Measurements from ENCODE around the gene TEKT2. TPM values are rescaled to one million over a fixed set of nuclear protein-coding genes. Genes with fewer than 3 reads are reported as not detected.

Gene TEKT2
- total RNA-seq, 1 donor from 2014 or later = 0.18 TPM

DNA sequence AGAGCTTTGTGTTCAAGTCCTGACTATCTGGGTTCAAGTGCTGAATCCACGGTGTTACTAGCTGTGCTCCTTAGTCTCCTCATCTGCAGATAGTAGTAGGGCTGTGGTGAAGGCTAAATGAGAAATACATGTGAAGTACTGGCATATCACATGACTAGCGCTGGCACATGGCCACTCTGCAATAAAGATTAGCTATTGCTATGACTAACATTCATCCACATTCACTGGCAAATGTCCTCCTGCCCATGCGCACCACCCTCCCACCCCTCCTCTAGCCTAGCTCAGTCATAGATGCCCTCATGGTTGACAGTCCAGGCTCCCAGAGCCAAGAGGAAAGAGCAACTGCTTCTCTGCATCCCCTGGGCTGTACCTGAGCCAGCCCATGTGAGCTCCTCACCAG is 49.6 kb downstream of the TEKT2 start:
- no peaks in the 10 kb centered on the region for H3K27me3 Mint-ChIP-seq (ENCODE audit: low read depth)
- intact Hi-C loops (cut with micrococcal nuclease) = no loop called here
- peaks cover 7% of the 10 kb centered on the region for H3K4me1 Mint-ChIP-seq (ENCODE audit: low read depth)
- DNase-seq (ENCODE audit: low spot score) = no peak
- no peaks in the 10 kb centered on the region for H3K9me3 Mint-ChIP-seq
- no peak overlapping the region for H3K27ac Mint-ChIP-seq
- no peak overlapping the region for H3K4me3 Mint-ChIP-seq (ENCODE audit: low read depth)
- peaks cover 15% of the 10 kb centered on the region for H3K36me3 Mint-ChIP-seq (ENCODE audit: low read depth)

DNA sequence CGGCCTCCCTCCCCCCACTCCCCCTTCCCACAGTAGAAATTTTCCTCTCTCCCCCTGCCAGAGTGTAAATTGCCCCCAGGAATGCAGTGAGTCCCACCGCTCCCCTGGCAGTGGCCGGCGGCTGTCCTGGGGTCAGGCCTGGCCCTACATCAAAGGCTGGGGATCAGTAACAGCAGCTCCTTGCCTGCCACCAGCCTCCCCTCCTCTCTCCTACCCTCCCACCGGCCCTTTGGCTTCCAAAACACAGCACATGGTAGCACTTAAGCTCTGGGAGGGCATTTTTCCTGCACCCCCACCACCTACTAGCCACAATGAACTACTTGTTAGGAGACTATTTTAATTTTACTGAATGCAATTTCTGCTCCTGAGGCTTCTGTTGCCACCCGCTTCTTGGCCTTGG is 50.1 kb downstream of the TEKT2 start:
- Mint-ChIP-seq H3K36me3 (ENCODE audit: low read depth) (peaks cover 15% of the 10 kb centered on the region), H3K4me3 (ENCODE audit: low read depth) (no peak overlapping the region), H3K9me3 (no peaks in the 10 kb centered on the region), H3K4me1 (ENCODE audit: low read depth) (peaks cover 7% of the 10 kb centered on the region), H3K27ac (no peak overlapping the region), H3K27me3 (ENCODE audit: low read depth) (no peaks in the 10 kb centered on the region)
- DNase-seq (ENCODE audit: low spot score) = no peak
- intact Hi-C loops (cut with micrococcal nuclease) = loop anchor here (1.0 kb wide), 1 partner anchor 35 kb away; no protein-coding TSS in a partner anchor

DNA sequence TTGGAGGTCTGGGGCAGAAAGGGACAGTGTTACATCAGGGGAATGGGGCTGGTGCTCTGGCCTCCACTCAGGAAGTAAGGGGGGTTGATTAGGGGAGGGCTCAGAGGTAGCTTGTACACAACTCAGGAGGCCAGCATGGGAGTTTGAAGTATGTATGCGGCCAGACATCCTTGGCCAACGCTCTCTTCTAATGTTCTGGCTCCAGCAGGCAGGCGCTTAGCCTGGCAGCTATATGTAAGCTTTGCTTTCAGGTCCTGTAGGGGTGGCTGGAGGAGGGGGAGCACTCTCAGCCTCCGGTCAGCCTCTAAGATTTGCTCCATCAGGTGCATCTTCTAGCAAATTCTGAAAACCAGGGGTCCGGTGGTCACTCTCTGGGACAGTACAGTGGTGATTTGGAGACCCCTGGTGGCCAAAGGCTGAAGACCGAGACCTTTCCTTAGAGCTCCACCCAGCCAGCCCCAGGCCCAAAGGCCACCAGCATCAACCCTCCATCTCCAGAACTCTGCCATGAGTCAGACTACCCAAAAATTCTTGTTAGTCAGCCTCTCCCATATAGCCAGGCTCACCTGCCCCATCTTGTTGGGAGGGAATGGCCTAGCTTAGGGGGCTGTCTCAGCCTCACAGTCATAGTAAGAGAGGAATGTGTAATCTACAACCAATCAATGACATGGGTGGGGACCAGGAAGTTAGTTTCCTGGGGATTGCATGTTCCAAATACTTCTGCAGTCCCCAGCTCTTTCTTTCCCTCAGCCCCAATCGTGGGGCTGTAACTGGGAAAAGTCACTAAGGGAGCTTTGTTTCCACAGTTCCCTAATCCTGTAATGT is 50.8 kb downstream of the TEKT2 start:
- no peaks in the 10 kb centered on the region for H3K9me3 Mint-ChIP-seq
- H3K4me1 Mint-ChIP-seq (ENCODE audit: low read depth) = peaks cover 7% of the 10 kb centered on the region
- intact Hi-C loops (cut with micrococcal nuclease) = loop anchor here (1.0 kb wide), 1 partner anchor 35 kb away; no protein-coding TSS in a partner anchor
- H3K27me3 Mint-ChIP-seq (ENCODE audit: low read depth) = no peaks in the 10 kb centered on the region
- H3K27ac Mint-ChIP-seq = no peak overlapping the region
- peaks cover 22% of the 10 kb centered on the region for H3K36me3 Mint-ChIP-seq (ENCODE audit: low read depth)
- no peak for DNase-seq (ENCODE audit: low spot score)
- H3K4me3 Mint-ChIP-seq (ENCODE audit: low read depth) = no peak overlapping the region

DNA sequence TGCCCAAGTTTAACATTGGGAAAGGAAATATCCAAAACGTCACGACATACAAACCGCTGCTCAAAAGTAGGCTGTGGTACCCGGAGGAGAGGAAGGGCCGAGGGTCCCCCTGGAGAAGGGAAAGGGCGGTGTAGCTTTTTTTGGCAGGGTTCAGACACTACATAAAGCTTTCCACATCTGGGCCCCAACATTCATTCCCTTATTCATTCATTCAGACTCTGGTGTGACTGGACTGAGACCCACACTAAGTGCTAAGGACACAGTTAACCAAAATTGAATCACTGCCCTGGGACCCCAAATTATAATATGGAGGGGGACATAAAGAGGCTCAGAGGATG is 51.4 kb downstream of the TEKT2 start:
- H3K27ac Mint-ChIP-seq = no peak overlapping the region
- intact Hi-C loops (cut with micrococcal nuclease) = no loop called here
- H3K4me3 Mint-ChIP-seq (ENCODE audit: low read depth) = no peak overlapping the region
- no peaks in the 10 kb centered on the region for H3K27me3 Mint-ChIP-seq (ENCODE audit: low read depth)
- no peaks in the 10 kb centered on the region for H3K9me3 Mint-ChIP-seq
- H3K36me3 Mint-ChIP-seq (ENCODE audit: low read depth) = peaks cover 27% of the 10 kb centered on the region
- DNase-seq (ENCODE audit: low spot score) = no peak
- peaks cover 7% of the 10 kb centered on the region for H3K4me1 Mint-ChIP-seq (ENCODE audit: low read depth)

DNA sequence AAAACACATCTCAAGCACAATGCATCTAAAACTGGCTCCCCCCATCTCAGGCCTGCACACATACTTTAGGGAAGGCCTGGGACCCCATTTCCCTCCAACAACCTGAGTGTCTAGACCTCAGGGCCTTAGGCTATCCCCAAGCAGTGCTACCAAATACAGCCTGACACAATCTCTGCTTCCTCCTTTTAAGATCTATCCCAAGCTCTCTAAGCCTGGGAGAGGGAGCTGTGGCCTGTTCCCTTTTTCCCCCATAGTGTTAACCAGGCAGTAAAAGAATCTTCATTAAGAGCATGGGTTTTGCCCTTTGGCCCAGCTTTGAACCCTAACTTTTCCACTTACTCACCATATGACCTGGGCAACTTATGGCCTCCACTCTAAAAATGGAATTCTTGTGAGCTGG is 51.9 kb downstream of the TEKT2 start:
- no peaks in the 10 kb centered on the region for H3K9me3 Mint-ChIP-seq
- H3K4me1 Mint-ChIP-seq (ENCODE audit: low read depth) = peaks cover 10% of the 10 kb centered on the region
- H3K4me3 Mint-ChIP-seq (ENCODE audit: low read depth) = no peak overlapping the region
- peaks cover 27% of the 10 kb centered on the region for H3K36me3 Mint-ChIP-seq (ENCODE audit: low read depth)
- intact Hi-C loops (cut with micrococcal nuclease) = no loop called here
- H3K27ac Mint-ChIP-seq = no peak overlapping the region
- no peak for DNase-seq (ENCODE audit: low spot score)
- no peaks in the 10 kb centered on the region for H3K27me3 Mint-ChIP-seq (ENCODE audit: low read depth)

DNA sequence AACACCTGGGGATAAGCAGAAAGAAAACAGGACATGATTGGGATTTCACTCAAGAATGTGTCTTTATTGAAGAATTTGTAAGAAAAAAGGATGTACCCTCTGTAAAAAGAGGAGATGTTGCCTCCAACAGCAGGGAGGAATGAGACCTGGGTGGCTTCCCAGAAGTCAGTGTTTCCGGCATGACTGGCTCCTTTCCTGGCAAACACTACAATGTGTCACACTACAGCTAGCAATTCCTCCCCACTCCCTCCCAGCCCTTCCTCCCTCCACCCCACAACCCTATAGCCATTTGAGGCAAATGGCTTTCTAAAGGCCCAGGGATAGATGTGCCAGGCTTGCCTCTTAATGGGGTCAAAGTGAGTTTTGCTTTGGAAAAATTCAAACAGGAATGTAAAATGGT is 52.6 kb downstream of the TEKT2 start:
- Mint-ChIP-seq H3K36me3 (ENCODE audit: low read depth) (peaks cover 33% of the 10 kb centered on the region), H3K27me3 (ENCODE audit: low read depth) (no peaks in the 10 kb centered on the region), H3K4me1 (ENCODE audit: low read depth) (peaks cover 17% of the 10 kb centered on the region), H3K27ac (no peak overlapping the region), H3K9me3 (no peaks in the 10 kb centered on the region), H3K4me3 (ENCODE audit: low read depth) (no peak overlapping the region)
- no peak for DNase-seq (ENCODE audit: low spot score)
- intact Hi-C loops (cut with micrococcal nuclease) = no loop called here

DNA sequence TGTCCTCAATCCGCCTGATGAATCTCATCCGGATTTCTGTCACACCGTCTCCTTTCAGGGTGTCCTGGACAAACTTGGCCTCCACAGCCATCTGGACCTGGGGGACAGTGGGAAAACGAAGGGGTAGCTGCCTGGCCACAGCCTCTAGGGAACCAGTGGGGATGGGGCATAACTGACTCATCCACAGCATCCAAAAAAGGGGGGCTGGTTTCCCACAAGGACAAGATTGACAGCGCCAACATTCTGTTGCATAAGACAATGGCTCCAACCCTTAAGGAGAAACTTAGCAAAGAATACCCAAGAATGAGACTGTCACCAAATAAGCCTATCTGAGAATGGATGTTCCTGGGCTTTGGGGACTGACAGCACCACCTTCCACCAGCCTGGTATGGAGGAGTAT is 53.3 kb downstream of the TEKT2 start:
- Mint-ChIP-seq H3K27me3 (ENCODE audit: low read depth) (no peaks in the 10 kb centered on the region), H3K9me3 (no peaks in the 10 kb centered on the region), H3K4me3 (ENCODE audit: low read depth) (no peak overlapping the region), H3K27ac (no peak overlapping the region), H3K4me1 (ENCODE audit: low read depth) (peaks cover 21% of the 10 kb centered on the region), H3K36me3 (ENCODE audit: low read depth) (peaks cover 37% of the 10 kb centered on the region)
- no peak for DNase-seq (ENCODE audit: low spot score)
- intact Hi-C loops (cut with micrococcal nuclease) = no loop called here

DNA sequence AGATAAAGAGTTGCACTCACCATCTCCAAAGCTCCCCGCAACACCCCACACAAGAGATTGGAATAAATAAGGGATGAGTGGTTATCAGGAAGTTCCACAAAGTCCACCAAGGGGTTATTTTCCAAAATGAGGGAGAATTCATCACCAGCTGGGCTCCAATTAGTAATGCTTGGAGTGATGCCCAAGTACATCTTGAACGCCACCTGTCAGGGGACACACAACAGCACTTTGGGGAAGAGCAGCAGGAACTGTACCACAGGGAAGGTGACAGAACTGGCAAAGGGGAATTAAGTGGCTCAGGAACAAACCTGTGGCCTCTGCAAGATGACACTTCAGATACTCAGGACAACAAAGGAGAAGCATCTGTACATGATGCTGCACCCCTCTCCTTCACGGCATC is 53.9 kb downstream of the TEKT2 start:
- Mint-ChIP-seq H3K9me3 (no peaks in the 10 kb centered on the region), H3K27me3 (ENCODE audit: low read depth) (no peaks in the 10 kb centered on the region), H3K27ac (no peak overlapping the region), H3K4me1 (ENCODE audit: low read depth) (peaks cover 22% of the 10 kb centered on the region), H3K36me3 (ENCODE audit: low read depth) (peaks cover 39% of the 10 kb centered on the region), H3K4me3 (ENCODE audit: low read depth) (no peak overlapping the region)
- no peak for DNase-seq (ENCODE audit: low spot score)
- intact Hi-C loops (cut with micrococcal nuclease) = no loop called here

Other genes with a start within 250 kb of the TEKT2 start
- gene AGO1, start 200.9 kb upstream of the TEKT2 start, total RNA-seq = 36.9 and 38.6 TPM in 2 replicates
- gene AGO3, start 153.0 kb upstream of the TEKT2 start, total RNA-seq = 21.2 and 26.7 TPM in 2 replicates
- 33.6 and 35.3 TPM in 2 replicates for gene ADPRS, start 4.8 kb downstream of the TEKT2 start, total RNA-seq
- not detected in 2 replicates for gene COL8A2, start 41.1 kb downstream of the TEKT2 start, total RNA-seq
- gene TRAPPC3, start 65.4 kb downstream of the TEKT2 start, total RNA-seq = 68.4 and 71.5 TPM in 2 replicates
- 162 and 172 TPM in 2 replicates for gene MAP7D1, start 72.1 kb downstream of the TEKT2 start, total RNA-seq
- 159 and 164 TPM in 2 replicates for gene THRAP3, start 140.3 kb downstream of the TEKT2 start, total RNA-seq
- 19.0 and 20.4 TPM in 2 replicates for gene SH3D21, start 222.3 kb downstream of the TEKT2 start, total RNA-seq
- 10.7 and 11.0 TPM in 2 replicates for gene EVA1B, start 239.6 kb downstream of the TEKT2 start, total RNA-seq